GM19328 (cell line): ENCODE measurements around the gene MLEC.

Source experiments
- ATAC-seq: cut with Tn5 transposase; IDR thresholded peaks from one replicate; pipeline ENCODE4 v1.9.1; 2021; ENCODE audit warnings: mild to moderate bottlenecking, moderate library complexity; ENCODE audit not compliant: unreplicated experiment

The MLEC gene

DNA sequence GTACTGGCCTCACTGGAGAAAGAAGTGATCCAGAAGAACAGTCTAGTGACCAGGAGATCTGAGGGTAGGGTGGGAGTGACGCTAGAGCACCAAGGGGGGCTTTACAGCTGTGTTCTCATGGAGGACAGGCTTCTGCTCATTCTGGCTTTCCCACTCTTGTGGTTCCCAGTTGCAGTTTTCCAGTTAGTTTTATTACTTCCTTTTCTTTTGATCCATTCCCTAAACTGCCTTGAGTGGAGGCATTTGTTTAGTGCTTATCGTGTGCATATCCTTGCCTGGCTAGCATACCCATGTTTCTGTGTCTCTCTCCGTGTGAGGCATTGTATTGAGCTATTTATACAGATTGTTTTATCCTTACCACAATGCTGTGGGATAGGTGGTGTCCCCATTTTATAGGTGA is 4.0 kb downstream of the MLEC start:
- ATAC-seq, result no peak

DNA sequence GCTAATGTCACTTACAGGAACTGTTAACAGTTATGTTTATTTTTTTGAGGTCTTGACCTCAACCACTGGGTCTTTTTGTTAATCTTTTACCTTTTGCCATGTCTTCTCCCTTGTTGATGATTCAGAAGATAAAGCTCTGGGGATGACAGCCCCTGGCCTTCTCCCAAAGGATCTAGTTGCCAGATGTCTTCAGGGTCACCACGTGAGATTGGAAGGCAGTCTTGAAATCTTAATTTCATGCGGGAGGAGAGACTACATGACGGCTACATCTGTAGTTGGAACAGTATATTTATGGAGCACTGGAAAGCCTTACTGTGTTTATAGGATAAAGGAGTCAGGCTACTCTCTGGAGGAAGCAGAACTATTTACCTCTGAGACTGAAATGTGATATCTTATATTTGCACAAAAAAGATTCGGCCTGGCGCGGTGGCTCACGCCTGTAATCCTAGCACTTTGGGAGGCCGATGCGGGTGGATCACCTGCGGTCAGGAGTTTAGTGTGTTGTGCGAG is 5.6 kb downstream of the MLEC start:
- no peak for ATAC-seq

DNA sequence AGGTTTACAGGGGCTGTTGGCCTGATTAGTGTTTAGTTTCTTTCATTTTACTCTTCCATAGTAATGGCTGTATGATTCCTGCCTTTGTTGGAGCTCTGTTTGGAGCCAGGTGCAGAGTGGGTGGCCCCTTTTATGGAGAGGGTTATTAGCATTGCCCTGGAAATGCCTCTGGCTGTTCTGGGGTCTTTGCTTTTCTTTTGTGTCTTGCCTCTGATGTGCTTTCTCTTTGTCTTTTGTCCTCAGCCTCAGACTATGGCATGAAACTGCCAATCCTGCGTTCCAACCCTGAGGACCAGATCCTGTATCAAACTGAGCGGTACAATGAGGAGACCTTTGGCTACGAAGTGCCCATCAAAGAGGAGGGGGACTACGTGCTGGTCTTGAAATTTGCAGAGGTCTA is 6.9 kb downstream of the MLEC start:
- ATAC-seq, result no peak

DNA sequence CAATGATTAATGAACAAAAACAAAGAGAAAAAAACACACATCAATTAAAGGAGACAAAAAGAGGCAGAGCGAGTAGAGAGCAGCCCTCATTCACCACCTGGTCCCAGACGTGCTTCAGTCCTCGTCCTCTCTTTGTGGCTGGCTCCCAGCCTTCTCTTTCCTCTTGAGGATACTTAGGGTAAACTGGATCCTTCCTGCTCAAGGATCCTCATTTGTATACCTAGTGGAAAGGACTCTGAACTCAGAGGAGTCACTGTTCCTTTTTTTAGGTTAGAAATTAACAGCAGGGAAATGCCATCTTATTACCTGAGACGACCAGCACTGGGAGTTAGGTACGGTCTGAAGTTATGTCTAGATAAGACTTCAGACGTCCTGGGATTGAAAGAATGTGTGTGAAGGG is 9.7 kb downstream of the MLEC start:
- no peak for ATAC-seq

DNA sequence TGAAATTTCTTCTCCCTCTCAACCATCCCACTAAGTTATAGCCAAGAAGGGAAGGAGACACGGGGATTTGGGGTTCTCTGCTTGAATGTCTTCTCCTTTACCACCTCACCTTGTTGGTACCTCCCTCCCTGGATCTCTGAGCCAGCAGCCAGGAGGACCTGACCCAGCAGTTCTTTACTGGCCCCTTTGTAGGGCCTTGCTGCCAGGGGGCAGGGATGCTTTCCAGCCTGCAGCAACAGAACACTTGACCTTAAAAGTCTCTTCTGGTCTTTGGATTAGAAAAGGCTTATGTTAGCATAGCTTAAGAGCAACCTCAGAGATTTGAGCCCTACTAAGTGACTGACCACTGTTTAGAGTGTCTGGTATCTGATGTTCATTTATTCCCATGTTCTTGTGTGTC is 10.4 kb downstream of the MLEC start:
- no peak for ATAC-seq

DNA sequence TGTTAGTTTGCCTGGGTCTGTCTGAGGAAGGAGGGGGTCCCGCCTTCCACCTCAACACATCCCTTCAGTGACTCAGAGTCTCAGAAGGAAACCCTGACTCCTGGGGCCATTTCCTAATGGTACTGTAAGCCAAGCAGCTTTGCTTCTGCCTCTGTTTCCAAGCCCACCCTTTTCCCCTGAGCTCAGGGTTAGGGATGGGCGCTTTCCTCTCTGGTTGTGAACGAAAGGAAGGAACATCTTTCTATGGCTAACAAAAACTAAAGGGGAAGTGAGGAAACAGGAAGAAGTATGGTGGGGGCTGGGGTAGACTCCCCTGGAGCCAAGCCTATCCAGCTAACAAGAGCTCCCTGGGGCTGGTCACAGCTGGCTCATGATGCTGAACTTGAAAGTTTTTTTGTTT is 11.7 kb downstream of the MLEC start:
- no peak for ATAC-seq

DNA sequence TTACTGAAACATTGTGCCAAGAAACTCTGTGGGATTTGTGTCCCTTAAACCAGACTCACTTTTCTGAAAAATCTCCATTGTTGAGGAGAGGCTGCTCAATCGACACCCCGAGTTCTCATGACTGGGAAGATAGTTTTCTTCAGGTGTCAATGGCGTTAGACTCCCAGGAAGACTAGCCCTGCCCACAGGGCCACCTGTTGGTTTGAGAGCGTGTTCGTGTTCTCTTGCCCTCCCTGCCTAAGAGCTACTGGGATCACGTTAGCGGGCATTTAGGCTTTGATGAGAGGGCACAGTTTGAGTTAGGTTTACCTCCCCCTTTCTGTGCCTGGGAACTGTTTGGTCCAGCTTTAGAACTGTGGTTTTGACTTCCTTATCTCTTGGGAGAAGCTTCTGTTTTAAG is 12.6 kb downstream of the MLEC start:
- no peak for ATAC-seq

DNA sequence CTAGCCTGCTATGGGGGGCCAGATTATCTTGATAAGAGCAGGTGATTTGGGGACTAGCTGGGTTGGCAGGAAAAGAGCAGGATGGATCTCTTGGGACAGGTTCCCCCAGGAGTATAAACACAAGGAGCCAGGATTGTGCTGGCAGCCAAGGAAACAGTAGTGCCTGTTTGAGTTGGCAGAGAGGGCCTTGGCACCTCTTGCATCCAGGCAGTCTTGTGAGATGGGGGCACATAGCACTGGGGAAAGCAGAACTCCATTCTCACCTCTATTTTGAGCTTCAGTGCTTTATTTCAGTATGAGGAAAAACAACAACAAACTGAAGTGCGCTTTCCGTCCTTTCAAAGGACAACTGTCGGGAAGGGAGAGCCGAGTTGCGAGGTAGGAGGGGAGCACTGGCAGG is 13.9 kb downstream of the MLEC start:
- ATAC-seq, result no peak

DNA sequence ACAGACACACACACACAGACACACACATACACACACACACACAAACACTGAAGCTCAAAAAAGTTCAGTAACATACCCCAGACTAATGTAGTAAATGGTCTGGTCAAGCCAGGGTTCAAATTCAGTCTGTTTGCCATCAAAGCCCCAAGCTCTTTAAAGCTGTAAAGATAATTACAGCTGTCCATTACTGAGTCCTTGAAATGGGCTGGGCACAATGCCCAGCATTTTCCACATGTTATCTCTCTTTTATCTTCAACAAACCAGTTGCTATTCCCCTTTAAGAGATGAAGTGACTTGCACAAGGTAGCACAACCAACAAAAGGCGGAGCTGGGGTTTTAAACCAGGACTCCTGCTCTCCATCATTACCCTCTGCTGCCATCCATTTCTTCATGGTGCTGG is 15.7 kb downstream of the MLEC start:
- no peak for ATAC-seq

DNA sequence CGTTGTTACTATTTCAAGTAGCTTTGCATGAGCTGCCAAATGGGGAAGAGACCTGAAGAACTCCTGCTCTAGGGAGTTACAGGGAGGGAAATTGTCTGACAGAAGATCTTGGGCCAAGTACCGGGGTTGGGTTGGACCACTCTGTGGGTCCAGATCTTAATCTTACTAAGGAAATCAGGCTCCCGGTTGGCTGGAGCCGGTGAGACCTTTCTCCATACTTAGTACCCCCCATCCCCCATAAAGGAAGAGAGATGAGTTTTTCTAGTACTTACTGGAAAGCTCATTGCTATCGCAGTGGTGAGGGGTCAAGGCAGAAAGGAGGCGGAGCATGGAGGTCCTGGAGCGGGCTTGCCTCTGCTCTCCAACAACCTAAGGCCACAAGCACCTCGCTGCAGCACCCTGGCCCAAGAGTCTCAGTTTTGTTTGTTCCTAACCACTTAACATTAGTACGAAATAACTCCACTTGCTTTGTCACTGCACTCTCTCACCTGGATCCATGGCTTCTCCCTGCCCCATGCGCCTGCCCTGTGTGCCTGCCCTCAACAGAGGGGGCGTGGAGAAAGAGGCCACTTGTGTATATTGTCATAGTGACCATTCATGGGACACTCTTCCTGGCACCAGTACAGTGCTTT is 16.5 kb downstream of the MLEC start:
- ATAC-seq, result no peak

DNA sequence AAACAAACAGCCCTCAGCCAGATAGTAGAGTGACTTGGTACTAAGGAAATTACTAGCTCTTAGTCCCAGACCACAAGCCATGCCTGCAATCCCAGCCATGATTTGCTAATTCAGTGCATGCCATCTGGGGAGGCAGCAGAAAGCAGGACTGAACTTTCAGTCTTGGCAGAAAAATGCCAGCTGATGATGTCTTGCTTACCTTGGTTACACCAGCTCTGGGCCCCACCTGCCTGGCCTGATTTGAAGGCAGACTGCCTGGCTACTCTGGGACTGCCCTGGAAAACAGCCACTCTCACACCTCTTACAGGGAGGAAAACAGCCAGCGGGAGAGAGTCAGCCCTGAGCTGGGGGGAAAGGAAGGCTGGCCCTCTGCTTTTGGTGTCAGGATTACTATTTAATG is 18.7 kb downstream of the MLEC start:
- no peak for ATAC-seq

DNA sequence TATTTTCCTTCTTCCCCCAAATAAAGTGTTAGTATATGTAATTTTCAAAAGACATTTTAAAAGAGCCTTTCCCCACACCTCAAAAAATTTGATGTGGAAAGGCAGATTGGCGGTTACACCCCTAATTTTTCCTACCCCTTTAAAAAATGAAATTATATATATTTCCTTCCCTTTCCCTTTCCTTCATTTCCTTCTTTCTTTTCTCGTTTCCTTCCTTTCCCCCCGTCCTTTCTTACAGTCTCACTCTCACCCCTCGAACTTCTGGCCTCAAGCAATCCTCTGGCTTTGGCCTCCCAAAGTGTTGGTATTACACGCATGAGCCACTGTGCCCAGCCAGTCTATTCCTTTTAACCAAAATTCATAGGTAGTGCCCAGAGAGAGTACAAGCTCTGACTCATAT is 19.1 kb downstream of the MLEC start:
- no peak for ATAC-seq

DNA sequence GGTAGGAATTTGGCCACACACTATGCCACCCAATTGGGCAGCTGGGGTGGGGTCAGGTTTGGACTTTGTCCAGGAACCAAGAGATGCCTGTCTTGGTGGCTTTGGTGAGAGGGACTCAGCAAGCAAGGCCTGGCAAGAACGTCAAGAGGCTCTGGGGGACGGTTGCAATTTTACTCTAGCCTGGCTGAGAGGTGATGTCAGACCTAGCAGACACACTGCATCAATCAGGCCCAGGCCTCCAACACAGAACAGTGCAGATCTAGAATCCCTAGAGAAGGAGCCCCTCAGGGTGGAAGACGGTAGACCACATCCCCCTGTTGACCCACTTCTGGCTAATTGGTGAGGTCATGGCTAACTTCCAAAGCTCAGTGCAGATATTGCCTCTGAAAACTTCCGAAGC is 21.7 kb downstream of the MLEC start:
- no peak for ATAC-seq

DNA sequence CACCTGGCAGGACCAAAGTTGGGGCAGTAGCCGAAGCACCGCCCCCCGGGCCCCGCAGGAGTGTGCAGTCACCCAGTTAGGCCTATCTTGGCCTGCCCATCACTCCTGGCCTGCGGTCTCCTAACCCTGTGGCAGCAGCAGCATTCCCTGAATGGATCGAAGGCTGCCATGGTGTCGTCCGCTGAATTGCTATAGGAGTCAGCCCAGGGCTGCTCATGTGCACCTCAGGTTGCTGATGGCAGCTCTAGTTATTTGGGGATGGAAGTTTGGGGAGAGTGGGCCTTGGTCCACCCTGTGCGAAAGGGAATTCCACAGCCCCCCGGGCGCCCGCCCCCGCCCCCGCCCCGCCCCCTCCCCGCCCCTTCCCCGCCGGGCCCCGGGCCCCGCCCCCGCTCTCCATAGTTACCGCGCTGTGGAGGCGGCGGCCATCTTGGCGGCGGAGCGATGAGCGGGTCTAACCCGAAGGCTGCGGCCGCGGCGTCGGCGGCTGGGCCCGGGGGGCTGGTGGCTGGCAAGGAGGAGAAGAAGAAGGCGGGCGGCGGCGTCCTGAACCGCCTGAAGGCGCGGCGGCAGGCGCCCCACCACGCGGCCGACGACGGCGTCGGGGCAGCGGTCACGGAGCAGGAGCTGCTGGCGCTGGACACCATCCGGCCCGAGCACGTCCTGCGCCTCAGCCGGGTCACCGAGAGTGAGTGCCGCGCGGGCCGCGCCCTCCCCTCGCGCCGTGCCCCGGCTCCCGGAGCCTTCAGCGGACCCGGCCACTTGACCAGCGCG is 23.3 kb downstream of the MLEC start, which contains the start of gene UNC119B:
Gene UNC119B, plus strand, starts transcription at position 428 of the 774 bp plus-strand sequence. Its CDS starts 17 bp downstream, at position 445.
- no peak for ATAC-seq

DNA sequence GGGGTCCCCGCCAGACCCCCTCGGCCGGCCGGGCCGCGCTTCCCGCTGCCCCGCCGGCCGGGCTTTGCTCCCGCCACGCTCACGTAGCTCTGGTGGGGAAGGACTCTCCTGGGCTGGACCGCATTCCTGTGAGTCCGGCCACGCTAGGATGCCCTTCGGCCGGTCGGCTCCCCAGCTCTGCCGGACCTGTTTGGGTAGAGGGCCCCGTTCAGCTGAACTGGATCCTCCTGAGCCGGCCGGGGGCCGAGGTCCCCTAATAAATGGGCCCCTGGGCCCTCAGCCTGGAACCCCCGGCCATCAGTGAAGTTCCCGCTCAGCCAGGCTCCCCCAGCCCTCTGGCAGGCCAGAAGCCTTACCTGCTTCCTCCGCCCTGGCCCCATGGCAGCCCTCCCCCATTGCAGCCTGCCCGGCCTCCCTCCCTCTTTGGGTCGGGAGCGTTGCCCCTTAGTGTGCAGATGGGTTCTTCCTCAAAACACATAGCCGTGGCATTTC is 23.9 kb downstream of the MLEC start:
- no peak for ATAC-seq

DNA sequence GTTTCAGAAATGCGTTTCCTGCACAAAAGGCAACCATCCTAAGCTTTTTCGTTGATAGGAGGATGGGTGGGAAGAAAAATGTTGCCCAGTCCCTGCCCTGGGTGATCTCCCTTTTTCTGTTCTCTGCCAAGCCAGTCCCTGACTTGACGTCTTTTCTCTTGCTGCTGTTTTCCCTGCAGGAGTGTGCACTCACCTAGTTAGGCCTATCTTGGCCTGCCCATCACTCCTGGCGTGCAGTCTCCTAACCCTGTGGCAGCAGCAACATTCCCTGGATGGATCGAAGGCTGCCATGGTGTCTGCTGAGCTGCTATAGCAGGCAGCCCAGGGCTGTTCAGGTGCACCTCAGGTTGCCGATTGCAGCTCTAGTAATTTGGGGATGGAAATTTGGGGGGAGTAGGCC is 24.5 kb downstream of the MLEC start:
- ATAC-seq, result no peak

DNA sequence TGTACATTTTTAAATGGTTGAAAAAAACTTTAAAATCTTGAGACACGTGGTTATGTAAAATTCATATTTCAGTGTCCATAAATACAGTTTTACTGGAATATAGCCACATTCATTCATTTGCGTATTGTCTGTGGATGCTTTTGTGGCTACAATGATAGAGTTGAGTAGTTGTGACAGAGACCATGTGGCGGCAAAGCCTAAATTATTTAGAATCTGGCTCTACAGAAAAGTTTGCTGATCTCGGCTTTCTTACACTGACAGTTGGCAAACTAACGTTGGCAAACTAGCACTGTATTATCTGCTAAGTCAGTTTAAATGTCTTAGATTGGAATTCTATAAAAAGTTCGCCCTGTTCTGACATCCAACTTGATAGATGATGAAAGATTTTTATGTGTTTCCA is 25.7 kb downstream of the MLEC start:
- ATAC-seq, result no peak

DNA sequence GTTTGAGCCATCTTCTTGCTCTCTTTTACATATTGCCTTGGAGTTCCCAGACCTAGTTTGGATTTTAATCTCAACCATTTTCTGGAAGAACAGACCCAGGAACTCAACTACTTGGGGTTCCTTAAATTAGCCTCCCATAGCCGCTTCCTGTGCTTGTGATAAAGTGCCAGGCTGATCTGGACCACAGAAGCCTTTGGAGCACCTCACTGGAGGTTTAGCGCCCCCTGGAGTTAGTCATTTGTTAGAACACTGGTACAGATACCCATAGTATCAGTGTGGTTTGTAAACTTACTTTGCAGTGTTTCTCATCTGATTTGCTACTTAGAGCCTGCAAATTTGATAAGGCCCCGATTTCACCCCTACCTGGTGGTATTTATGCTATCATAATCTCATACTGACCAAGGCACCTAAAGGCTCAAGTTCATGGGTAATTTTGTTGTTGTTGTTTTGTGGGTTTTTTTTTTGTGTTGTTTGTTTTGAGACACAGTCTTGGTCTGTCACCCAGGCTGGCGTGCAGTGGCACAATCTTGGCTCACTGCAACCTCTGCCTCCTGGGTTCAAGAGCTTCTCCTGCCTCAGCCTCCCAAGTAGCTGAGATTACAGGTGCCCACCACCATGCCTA is 27.0 kb downstream of the MLEC start:
- no peak for ATAC-seq

DNA sequence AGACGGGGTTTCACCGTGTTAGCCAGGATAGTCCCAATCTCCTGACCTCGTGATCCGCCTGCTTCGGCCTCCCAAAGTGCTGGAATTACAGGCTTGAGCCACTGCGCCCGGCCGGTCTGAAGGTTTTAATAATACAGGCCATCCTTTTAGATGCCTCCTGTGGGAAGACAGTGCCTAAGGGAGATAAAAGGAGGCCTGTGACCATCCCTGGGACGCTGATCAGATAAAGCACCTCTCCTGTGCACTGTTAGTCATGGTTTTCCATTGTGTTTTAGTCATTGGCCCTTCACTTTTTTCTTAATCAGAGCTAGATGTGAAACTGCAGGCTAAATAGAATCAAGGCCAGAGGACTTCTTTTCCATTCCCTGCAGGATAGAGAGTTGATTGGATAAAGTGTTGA is 31.1 kb downstream of the MLEC start:
- no peak for ATAC-seq

DNA sequence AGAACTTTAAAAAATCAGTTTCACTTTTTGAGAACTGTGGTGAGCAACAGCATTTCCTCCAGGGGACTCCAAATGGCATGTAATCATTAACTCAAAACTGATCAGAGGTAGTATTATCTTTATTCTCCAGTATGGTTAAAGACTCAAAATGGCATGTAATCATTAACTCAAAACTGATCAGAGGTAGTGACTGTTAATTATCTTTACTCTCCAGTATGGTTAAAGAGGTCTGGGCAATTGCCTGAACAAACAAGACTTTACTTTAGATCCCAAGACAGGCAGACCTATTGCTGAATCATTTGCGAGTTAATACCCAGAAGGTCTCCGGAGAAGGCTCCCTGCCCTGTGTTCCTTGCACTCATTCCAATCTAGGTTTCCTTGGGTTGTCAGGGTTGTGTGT is 32.1 kb downstream of the MLEC start:
- no peak for ATAC-seq

DNA sequence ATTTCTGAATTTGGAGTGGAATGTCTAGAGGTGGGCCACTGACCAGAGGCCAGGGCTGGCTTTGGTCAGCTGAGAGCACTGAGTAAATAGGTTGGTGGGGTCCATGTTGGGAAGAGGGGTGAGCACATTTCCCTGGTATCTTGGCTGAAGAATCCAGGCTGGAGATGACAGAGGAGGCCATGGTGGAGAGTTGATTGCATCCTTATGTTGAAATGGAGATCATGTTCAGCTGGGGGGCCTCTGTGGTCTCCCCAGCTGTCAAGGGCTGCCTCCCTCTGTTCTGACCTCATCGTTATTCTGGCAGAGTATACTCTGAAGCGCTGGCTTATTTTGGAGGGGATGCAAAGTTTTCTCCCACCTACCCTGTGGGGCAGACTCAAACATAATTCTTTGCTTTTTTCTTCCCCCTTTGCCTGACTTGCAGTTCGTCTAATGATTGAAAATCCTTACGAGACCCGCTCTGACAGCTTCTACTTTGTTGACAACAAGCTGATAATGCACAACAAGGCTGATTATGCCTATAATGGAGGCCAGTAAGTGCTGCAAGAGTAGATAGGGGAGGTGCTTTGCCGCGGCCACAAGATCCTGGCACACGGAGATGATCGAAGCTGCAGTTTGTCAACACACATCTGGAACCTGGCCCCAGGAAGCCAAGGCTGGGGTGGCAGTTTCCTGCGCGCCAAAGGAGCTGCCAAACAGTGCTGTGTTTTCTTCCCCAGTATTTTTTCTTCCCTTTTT is 32.7 kb downstream of the MLEC start:
- no peak for ATAC-seq
